Measurements from ENCODE around the gene GALNT9.
"Not testable (repeated sequence)": the region's sequence is repeated elsewhere in the genome, so short reads cannot be mapped to it uniquely, and the experiment has no call there.

The GALNT9 gene

GRCh38 chr12:132295561-132295960, 33.8 kb downstream of the GALNT9 start:
- in situ Hi-C loops (cut with MboI; ENCODE audit: low sequenced_read_pairs) = not testable (repeated sequence)

DNA sequence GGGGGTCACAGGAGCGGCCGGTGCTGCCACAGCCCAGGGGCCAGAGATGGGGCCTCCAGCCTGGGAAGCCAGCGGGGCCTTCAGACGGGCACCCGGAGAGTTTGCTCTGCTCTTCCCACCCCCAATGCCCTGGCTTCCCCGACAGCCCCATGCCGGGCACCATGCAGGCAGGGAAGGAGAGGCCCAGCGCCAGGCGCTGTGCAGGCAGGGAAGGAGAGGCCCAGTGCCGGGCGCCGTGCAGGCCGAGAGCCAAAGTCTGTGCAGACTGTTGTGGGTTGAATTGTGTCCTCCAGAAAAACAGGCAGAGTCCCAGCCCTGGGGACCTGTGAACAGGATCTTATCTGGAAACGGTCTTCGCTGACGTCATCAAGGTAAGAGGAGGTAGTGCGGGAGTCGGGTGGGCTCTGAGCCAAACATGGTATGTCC, 34.3 kb downstream of the GALNT9 start:
- in situ Hi-C loops (cut with MboI; ENCODE audit: low sequenced_read_pairs) = no loop called here

GRCh38 chr12:132294121-132295034, 35.0 kb downstream of the GALNT9 start:
- in situ Hi-C loops (cut with MboI; ENCODE audit: low sequenced_read_pairs) = no loop called here

DNA sequence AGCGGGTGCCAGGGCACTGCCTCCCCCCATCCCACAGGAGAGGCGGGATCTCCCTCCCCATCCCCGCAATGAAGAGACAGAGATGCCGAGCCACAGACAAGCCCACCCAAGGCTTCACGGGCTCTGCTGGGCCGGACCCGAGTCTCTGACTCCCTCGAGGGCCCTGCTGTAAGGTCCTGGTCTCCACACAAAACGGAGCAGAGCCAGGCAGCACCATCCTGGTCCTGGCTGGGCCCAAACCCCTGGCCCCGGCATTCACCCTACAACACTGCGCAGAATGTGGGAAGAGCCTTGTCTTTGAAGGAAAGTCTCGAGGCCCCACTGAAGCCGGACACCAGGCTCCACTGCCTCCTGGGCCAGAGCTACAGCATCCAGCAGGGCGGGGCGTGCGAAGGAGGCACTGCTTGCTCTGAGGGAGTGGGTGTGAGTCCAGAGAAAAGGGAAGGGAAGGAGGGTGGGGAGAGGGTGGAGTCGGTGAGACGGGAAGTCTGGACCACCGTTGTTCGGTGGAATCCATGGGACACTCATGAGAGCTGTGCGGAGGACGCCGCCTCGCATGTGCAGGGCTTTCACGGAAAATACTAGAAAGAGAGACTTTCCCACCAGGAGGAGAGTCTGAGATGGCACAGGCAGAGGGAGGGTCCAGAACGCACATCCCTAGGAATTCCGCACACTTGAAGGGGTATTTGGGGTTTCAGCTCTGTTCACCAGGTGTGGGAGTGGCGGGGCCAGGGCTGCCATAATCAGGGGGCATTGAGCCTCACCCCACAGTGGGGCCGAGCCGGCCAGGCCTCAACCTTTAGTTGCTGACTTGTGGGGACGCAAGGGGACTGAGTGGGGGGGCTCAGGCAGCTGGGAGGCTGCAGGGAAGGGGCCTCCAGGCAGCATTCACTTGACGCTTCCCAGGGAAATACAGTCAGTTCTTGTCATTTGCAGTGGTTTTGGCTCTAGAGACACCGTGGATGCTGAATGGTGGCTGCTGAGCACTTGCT, 36.8 kb downstream of the GALNT9 start:
- in situ Hi-C loops (cut with MboI; ENCODE audit: low sequenced_read_pairs) = no loop called here

- in situ Hi-C loops (cut with MboI; ENCODE audit: low sequenced_read_pairs) = no loop called here
Measured at GRCh38 chr12:132291402-132292175, 37.8 kb downstream of the GALNT9 start.

DNA sequence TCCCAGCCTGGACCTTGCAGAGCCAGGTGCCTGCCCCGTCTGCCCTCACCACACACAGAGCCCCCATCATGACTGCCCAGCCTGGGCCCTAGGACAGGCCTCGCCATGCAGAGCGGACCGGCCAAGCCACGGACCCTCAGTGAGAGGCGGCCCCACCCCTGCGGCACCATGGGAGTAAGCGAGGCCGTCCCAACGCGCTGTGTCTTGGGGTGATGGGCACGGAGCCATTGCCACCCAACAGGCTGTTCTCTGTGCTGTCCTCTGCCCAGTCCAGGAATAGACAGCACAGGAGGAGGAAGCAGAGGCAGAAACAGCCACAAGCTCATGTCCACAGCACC, 39.2 kb downstream of the GALNT9 start:
- in situ Hi-C loops (cut with MboI; ENCODE audit: low sequenced_read_pairs) = no loop called here

DNA sequence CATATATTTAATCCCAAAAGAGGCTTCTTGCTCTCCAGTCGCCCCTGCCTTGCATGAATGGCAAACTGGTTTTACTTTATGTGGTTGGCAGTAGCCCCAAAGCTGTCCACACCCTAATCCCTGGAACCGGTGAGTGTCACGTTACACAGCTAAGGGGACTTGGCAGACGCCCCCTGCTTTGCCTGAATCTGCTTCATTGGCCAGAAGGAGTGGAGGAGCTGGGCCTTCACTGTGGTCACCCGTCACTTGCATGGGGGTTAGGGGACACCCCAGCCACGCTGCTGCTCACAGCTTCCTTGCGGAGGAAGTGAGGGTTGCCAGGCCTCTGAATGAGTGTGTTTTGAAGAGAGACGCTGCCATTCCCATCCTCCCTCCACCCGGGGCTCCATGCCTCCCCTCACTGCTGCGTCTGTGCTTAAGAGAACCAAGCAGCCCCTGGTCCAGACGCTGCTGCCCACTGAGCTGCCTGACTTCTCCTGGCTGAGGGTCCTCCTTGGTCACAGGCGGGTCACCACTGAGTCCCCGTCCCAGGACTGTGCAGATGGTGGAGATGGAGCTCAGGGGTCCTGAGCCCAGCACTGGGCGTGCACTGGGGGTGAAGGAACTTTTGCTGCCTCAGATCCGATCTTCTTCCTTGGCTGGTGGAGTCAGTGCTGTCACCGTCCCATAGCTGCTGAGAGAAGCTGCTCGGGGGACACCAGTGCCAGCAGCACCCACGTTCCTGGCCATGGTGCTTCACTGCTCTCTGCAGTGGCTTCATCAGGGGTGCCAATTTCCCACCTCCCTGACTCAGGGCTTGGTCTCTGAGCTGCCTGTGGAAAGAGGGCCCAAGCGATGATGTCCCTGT, 39.8 kb downstream of the GALNT9 start:
- in situ Hi-C loops (cut with MboI; ENCODE audit: low sequenced_read_pairs) = no loop called here

DNA sequence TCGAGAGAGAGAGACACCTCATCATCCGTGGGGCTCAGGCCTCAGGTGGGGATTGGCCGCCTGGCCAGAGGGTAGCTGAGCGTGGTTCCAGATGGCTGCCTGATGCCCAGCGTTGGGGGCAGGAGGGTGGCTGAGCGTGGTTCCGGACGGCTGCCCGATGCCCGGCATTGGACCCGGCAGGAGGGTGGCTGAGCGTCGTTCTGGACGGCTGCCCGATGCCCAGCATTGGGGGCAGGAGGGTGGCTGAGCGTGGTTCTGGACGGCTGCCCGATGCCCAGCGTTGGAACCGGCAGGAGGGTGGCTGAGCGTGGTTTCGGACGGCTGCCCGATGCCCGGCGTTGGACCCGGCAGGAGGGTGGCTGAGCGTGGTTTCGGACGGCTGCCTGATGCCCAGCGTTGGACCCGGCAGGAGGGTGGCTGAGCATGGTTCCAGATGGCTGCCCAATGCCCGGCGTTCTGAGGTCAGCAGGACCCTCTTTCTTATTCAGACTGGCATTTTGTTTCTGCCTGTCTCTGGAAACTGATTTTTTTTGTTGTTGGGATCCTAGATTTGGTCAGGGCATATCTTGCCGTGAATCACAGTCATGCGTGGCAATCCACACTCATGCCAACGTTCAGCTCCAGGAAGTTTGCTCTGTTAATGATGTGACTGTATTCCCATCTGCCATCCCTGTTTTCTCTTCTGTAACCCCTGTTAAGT, 40.7 kb downstream of the GALNT9 start:
- in situ Hi-C loops (cut with MboI; ENCODE audit: low sequenced_read_pairs) = no loop called here

GRCh38 chr12:132287391-132288238, 41.8 kb downstream of the GALNT9 start:
- in situ Hi-C loops (cut with MboI; ENCODE audit: low sequenced_read_pairs) = no loop called here

- in situ Hi-C loops (cut with MboI; ENCODE audit: low sequenced_read_pairs) = no loop called here
Measured at GRCh38 chr12:132286912-132287311, 42.5 kb downstream of the GALNT9 start.

GRCh38 chr12:132285991-132286681, 43.3 kb downstream of the GALNT9 start:
- in situ Hi-C loops (cut with MboI; ENCODE audit: low sequenced_read_pairs) = no loop called here

- in situ Hi-C loops (cut with MboI; ENCODE audit: low sequenced_read_pairs) = no loop called here
Measured at GRCh38 chr12:132284827-132285741, 44.3 kb downstream of the GALNT9 start.

GRCh38 chr12:132284071-132284826, 45.1 kb downstream of the GALNT9 start:
- in situ Hi-C loops (cut with MboI; ENCODE audit: low sequenced_read_pairs) = no loop called here

- in situ Hi-C loops (cut with MboI; ENCODE audit: low sequenced_read_pairs) = no loop called here
Measured at GRCh38 chr12:132282950-132283771, 46.2 kb downstream of the GALNT9 start.

All from HL-60/S4 treated with retinoic acid at 250 ng/mL for 4 days and 3 days (cell line).